Keratinocyte (primary cell): ENCODE data around the gene OSGIN1. TPM values are rescaled to one million over a fixed set of nuclear protein-coding genes. Genes with fewer than 3 reads are reported as not detected.

Source experiments
- DNase-seq: peaks from one replicate; pipeline ENCODE4 v3.0.0-alpha.2; 2011; ENCODE audit warnings: low read depth, missing footprints, low spot score
- FAIRE-seq: peaks from 2 replicates; lab custom pipeline; 2011; peaks lifted over from hg19 to GRCh38; lab: Jason Lieb, UNC
- H2AFZ ChIP-seq: 2 replicates; pipeline ENCODE4 v1.6.0; 2012; ENCODE audit warnings: low read length, control low read depth, inconsistent platforms; ENCODE audit not compliant: control insufficient read depth
- H3K27ac ChIP-seq: 2 replicates; pipeline ENCODE4 v1.5.1; 2011; ENCODE audit warnings: low read length; ENCODE audit not compliant: control insufficient read depth, insufficient read depth
- H3K27me3 ChIP-seq: 3 replicates; pipeline ENCODE4 v1.6.0; 2011; ENCODE audit warnings: low read length; ENCODE audit not compliant: control insufficient read depth, insufficient read depth; ENCODE audit errors: extremely low read depth
- H3K36me3 ChIP-seq, 2 experiments: 2 replicates in 1 of 2; 3 replicates in 1 of 2; pipeline ENCODE4 v1.5.1; 2011; ENCODE audit warnings: low read length in 2 of 2, mild to moderate bottlenecking in 1 of 2; ENCODE audit not compliant: control insufficient read depth in 2 of 2, insufficient read depth in 2 of 2; ENCODE audit errors: extremely low read depth in 1 of 2
- H3K4me1 ChIP-seq: 3 replicates; pipeline ENCODE4 v1.5.1; 2011; ENCODE audit warnings: low read length; ENCODE audit not compliant: control insufficient read depth, insufficient read depth; ENCODE audit errors: extremely low read depth
- H3K4me2 ChIP-seq: 3 replicates; pipeline ENCODE4 v1.6.0; 2011; ENCODE audit warnings: low read depth, low read length; ENCODE audit not compliant: control insufficient read depth, insufficient read depth; ENCODE audit errors: extremely low read depth
- H3K4me3 ChIP-seq, 3 experiments: fragments of 200-600 bp in 1 of 3; sonication (generic) in 1 of 3; 2 replicates in 2 of 3; 3 replicates in 1 of 3; pipeline ENCODE4 v1.5.1; 2011 to 2016; ENCODE audit warnings: low read length in 3 of 3, mild to moderate bottlenecking in 3 of 3, control low read depth in 2 of 3, inconsistent platforms in 1 of 3, low read depth in 1 of 3, mixed read lengths in 1 of 3, mixed run types in 1 of 3, moderate library complexity in 1 of 3; ENCODE audit not compliant: control insufficient read depth in 2 of 3, insufficient read depth in 2 of 3; ENCODE audit errors: extremely low read depth in 1 of 3
- H3K79me2 ChIP-seq: 2 replicates; pipeline ENCODE4 v1.6.0; 2012; ENCODE audit warnings: low read length; ENCODE audit not compliant: control insufficient read depth, insufficient read depth
- H3K9ac ChIP-seq: 3 replicates; pipeline ENCODE4 v1.6.0; 2011; ENCODE audit warnings: low read length; ENCODE audit not compliant: control insufficient read depth, insufficient read depth; ENCODE audit errors: extremely low read depth
- H3K9me1 ChIP-seq: 3 replicates; pipeline ENCODE4 v1.6.0; 2011; ENCODE audit warnings: low read length; ENCODE audit not compliant: control insufficient read depth, insufficient read depth; ENCODE audit errors: extremely low read depth
- H3K9me3 ChIP-seq: 2 replicates; pipeline ENCODE4 v1.5.1; 2012; ENCODE audit warnings: low read depth, low read length; ENCODE audit not compliant: control insufficient read depth
- H4K20me1 ChIP-seq: 3 replicates; pipeline ENCODE4 v1.6.0; 2011; ENCODE audit warnings: low read length; ENCODE audit not compliant: control insufficient read depth, insufficient read depth; ENCODE audit errors: extremely low read depth
- CTCF ChIP-seq, 3 experiments: IDR thresholded peaks in 1 of 3; conservative IDR thresholded peaks in 1 of 3; optimal IDR thresholded peaks in 1 of 3; 2 replicates in 2 of 3; 3 replicates in 1 of 3; pipeline versions ENCODE3 to v1.5.1; 2011; ENCODE audit warnings: low read length in 3 of 3, mild to moderate bottlenecking in 3 of 3, moderate library complexity in 2 of 3, control low read depth in 1 of 3, inconsistent platforms in 1 of 3; ENCODE audit not compliant: insufficient read depth in 2 of 3; ENCODE audit errors: extremely low read depth in 1 of 3
- EZH2 ChIP-seq: IDR thresholded peaks from one replicate; pipeline ENCODE4 v1.6.1; 2012; ENCODE audit warnings: inconsistent platforms, mild to moderate bottlenecking, low read length, moderate library complexity
- dilution Hi-C: fragments of 300-500 bp; cut with MboI; formaldehyde crosslinking; loops from one replicate; pipeline ENCODE4 v1.7.0; 2020; ENCODE audit warnings: low sequenced_read_pairs; ENCODE audit not compliant: extremely low pct_ligation_motif_present
- polyA plus RNA-seq, 5 experiments: library from polyadenylated mRNA; depleted of rRNA in 3 of 5; stranded (reverse) in 3 of 5; stranded (forward) in 1 of 5; unstranded in 1 of 5; fragments of >200 nt; gene quantifications; 1 replicate in 1 of 5; 2 replicates in 3 of 5; 3 replicates in 1 of 5; pipeline versions ENCODE4 v1.2.1 to v1.2.3, GENCODE V29; 2011 to 2012; ENCODE audit warnings: missing spikeins in 2 of 5, low read depth in 1 of 5, low replicate concordance in 1 of 5

The OSGIN1 gene
- polyA plus RNA-seq, 1 donor (not counting 4 experiments of a cell fraction or from before 2014, with no cell fraction given) = 2.1 TPM

GRCh38 chr16:83926726-83927397 lies 26.2 kb upstream of the OSGIN1 start:
- no peaks in the 10 kb centered on the region for H4K20me1 ChIP-seq
- H3K4me2 ChIP-seq = peak overlapping the region; percentile 92
- H3K9me3 ChIP-seq = no peaks in the 10 kb centered on the region
- TF ChIP-seq EZH2 = no peak
- peak; percentile 94 to 98 (median 95) for TF ChIP-seq CTCF (optimal IDR thresholded peaks at IDR 0.05 in 1 of 3, IDR thresholded peaks at IDR 0.05 in 1 of 3, conservative IDR thresholded peaks at IDR 0.05 in 1 of 3; ENCODE audit: extremely low read depth in 1 of 3, insufficient read depth in 2 of 3, low read length in 3 of 3)
- no peaks in the 10 kb centered on the region for H3K27me3 ChIP-seq
- dilution Hi-C loops = no loop called here
- no peaks in the 10 kb centered on the region for H3K9me1 ChIP-seq
- no peaks in the 10 kb centered on the region for H3K79me2 ChIP-seq
- peaks cover 0 to under 1% of the 10 kb centered on the region in 2 experiments for H3K36me3 ChIP-seq
- DNase-seq = peak; percentile 45
- H3K4me3 ChIP-seq = peak overlapping the region; percentile 31 to 79 (median 73)
- H2AFZ ChIP-seq = peak overlapping the region; percentile 90
- peak; percentile 86 for FAIRE-seq
- H3K27ac ChIP-seq = peak overlapping the region; percentile 55
- H3K4me1 ChIP-seq = peaks cover 8% of the 10 kb centered on the region
- peak overlapping the region; percentile 74 for H3K9ac ChIP-seq

GRCh38 chr16:83928341-83929055 lies 24.5 kb upstream of the OSGIN1 start:
- dilution Hi-C loops = no loop called here
- DNase-seq = no peak
- FAIRE-seq = peak; percentile 57

More at GRCh38 chr16:83928341-83929055, 24.5 kb upstream of the OSGIN1 start:
- peaks cover 4% of the 10 kb centered on the region for H3K27me3 ChIP-seq
- H4K20me1 ChIP-seq = no peaks in the 10 kb centered on the region
- no peak overlapping the region for H3K4me3 ChIP-seq
- no peaks in the 10 kb centered on the region for H3K36me3 ChIP-seq
- TF ChIP-seq CTCF (optimal IDR thresholded peaks at IDR 0.05 in 1 of 3, IDR thresholded peaks at IDR 0.05 in 1 of 3, conservative IDR thresholded peaks at IDR 0.05 in 1 of 3; ENCODE audit: extremely low read depth in 1 of 3, insufficient read depth in 2 of 3, low read length in 3 of 3) = no peak
- no peak for TF ChIP-seq EZH2
- H2AFZ ChIP-seq = no peak overlapping the region
- H3K9ac ChIP-seq = no peak overlapping the region
- H3K4me2 ChIP-seq = no peak overlapping the region
- H3K79me2 ChIP-seq = no peaks in the 10 kb centered on the region
- H3K9me3 ChIP-seq = no peaks in the 10 kb centered on the region
- no peak overlapping the region for H3K27ac ChIP-seq
- H3K9me1 ChIP-seq = no peaks in the 10 kb centered on the region
- H3K4me1 ChIP-seq = peaks cover 8% of the 10 kb centered on the region
